Measurements from ENCODE around the gene SPDYC. TPM values are rescaled to one million over a fixed set of nuclear protein-coding genes. Genes with fewer than 3 reads are reported as not detected.

SPDYC gene
- total and polyA plus RNA-seq, 2 of the 13 experiments (the other 11 are each of a cell fraction or from before 2014, with no cell fraction given), result 0.15 to 0.33 TPM

- DNase-seq (ENCODE audit: low spot score) (no peak), FAIRE-seq (no peak)
- intact Hi-C loops (cut with micrococcal nuclease; ENCODE audit: unreplicated experiment), result no loop called here
Measured at GRCh38 chr11:65126624-65127274, 43.3 kb upstream of the SPDYC start.

More at GRCh38 chr11:65126624-65127274, 43.3 kb upstream of the SPDYC start:
- no TSS peak for BruUV-seq (replicated peaks)
- Histone ChIP-seq H3K9me3 (ENCODE audit: low read length) (no peaks in the 10 kb centered on the region), H3K79me2 (ENCODE audit: insufficient read depth, low read length) (peaks cover 31% of the 10 kb centered on the region), H3K36me3 (replicated peaks in 1 of 2; ENCODE audit: control insufficient read depth in 1 of 2, insufficient read depth in 2 of 2, low read length in 2 of 2) (peaks cover 43 to 67% of the 10 kb centered on the region in 2 experiments), H4K20me1 (ENCODE audit: insufficient read depth, low read length) (peaks cover 4% of the 10 kb centered on the region; the same call in 1 of the 2 replicates), H3K4me3 (replicated peaks in 1 of 3; ENCODE audit: insufficient read depth in 1 of 3, low read depth in 2 of 3, low read length in 3 of 3) (no peak overlapping the region), H3K4me2 (ENCODE audit: low read depth, low read length) (no peak overlapping the region), H3K27me3 (ENCODE audit: control insufficient read depth in 1 of 2, insufficient read depth in 2 of 2, low read length in 2 of 2) (no peaks in the 10 kb centered on the region; a peak in 1 of 5 replicates), H2AFZ (ENCODE audit: low read length) (no peak overlapping the region), H3K4me1 (ENCODE audit: insufficient read depth, low read length) (peaks cover 20% of the 10 kb centered on the region), H3K9ac (ENCODE audit: insufficient read depth, low read depth, low read length) (no peak overlapping the region), H3K27ac (ENCODE audit: extremely low read length, insufficient read depth, low read length) (no peak overlapping the region)
- CTCF ChIA-PET (ENCODE audit: low intra/inter-chr PET ratio, low total read pairs), result no interaction called here
- WGBS (ENCODE audit: low lambda C conversion rate), result 95% methylated on average over 6 of the region's 6 CpGs
- POLR2A ChIA-PET, result interaction anchor here (0.7 to 1.7 kb wide), 4 partner anchors 8 to 55 kb away, joined by 3 to 6 read pairs (median 4); partner anchors contain the start of genes CAPN1 and TM7SF2
- TF ChIP-seq POLR2G (IDR thresholded peaks at IDR 0.05; ENCODE audit: low read depth, low read length) (peak; percentile 21), POLR2AphosphoS5 (IDR thresholded peaks at IDR 0.05; ENCODE audit: low read depth, low read length) (peak; percentile 16), EED (CRISPR knock-in tag; IDR thresholded peaks at IDR 0.05) (no peak), ZNF773 (CRISPR knock-in tag; IDR thresholded peaks at IDR 0.05; ENCODE audit: borderline replicate concordance) (no peak), STAG1 (CRISPR knock-in tag; IDR thresholded peaks at IDR 0.05) (no peak), ZNF44 (CRISPR knock-in tag; IDR thresholded peaks at IDR 0.05) (no peak), AGO2 (optimal IDR thresholded peaks at IDR 0.05; ENCODE audit: low read depth, low read length) (peak; percentile 65), DMAP1 (CRISPR knock-in tag; IDR thresholded peaks at IDR 0.05) (no peak), PHB2 (IDR thresholded peaks at IDR 0.05; ENCODE audit: partially characterized antibody) (no peak), NR2F6 (IDR thresholded peaks at IDR 0.05) (peak; percentile 10; the same call in 1 of the 2 replicates), NR2F6 (CRISPR knock-in tag; IDR thresholded peaks at IDR 0.05) (no peak), POLR2A (IDR thresholded peaks at IDR 0.05; ENCODE audit: insufficient read depth in 1 of 2, low read depth in 2 of 2, low read length in 2 of 2) (peak in 1 of 2 experiments; percentile 42; a peak in 2 of 4 replicates), MAFK (conservative IDR thresholded peaks at IDR 0.05 in 1 of 2, IDR thresholded peaks at IDR 0.05 in 1 of 2; ENCODE audit: low read length in 2 of 2) (peak; percentile 36 to 45; a peak in 2 of 4 replicates)
- TF ChIP-seq, protein P1, sequence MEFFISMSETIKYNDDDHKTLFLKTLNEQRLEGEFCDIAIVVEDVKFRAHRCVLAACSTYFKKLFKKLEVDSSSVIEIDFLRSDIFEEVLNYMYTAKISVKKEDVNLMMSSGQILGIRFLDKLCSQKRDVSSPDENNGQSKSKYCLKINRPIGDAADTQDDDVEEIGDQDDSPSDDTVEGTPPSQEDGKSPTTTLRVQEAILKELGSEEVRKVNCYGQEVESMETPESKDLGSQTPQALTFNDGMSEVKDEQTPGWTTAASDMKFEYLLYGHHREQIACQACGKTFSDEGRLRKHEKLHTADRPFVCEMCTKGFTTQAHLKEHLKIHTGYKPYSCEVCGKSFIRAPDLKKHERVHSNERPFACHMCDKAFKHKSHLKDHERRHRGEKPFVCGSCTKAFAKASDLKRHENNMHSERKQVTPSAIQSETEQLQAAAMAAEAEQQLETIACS (CRISPR knock-in tag; IDR thresholded peaks at IDR 0.05), result no peak
- TF ChIP-seq, protein P2, sequence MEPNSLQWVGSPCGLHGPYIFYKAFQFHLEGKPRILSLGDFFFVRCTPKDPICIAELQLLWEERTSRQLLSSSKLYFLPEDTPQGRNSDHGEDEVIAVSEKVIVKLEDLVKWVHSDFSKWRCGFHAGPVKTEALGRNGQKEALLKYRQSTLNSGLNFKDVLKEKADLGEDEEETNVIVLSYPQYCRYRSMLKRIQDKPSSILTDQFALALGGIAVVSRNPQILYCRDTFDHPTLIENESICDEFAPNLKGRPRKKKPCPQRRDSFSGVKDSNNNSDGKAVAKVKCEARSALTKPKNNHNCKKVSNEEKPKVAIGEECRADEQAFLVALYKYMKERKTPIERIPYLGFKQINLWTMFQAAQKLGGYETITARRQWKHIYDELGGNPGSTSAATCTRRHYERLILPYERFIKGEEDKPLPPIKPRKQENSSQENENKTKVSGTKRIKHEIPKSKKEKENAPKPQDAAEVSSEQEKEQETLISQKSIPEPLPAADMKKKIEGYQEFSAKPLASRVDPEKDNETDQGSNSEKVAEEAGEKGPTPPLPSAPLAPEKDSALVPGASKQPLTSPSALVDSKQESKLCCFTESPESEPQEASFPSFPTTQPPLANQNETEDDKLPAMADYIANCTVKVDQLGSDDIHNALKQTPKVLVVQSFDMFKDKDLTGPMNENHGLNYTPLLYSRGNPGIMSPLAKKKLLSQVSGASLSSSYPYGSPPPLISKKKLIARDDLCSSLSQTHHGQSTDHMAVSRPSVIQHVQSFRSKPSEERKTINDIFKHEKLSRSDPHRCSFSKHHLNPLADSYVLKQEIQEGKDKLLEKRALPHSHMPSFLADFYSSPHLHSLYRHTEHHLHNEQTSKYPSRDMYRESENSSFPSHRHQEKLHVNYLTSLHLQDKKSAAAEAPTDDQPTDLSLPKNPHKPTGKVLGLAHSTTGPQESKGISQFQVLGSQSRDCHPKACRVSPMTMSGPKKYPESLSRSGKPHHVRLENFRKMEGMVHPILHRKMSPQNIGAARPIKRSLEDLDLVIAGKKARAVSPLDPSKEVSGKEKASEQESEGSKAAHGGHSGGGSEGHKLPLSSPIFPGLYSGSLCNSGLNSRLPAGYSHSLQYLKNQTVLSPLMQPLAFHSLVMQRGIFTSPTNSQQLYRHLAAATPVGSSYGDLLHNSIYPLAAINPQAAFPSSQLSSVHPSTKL (CRISPR knock-in tag; IDR thresholded peaks at IDR 0.05), result no peak
- in situ Hi-C loops (cut with HindIII; ENCODE audit: extremely low pct_ligation_motif_present, low pct_unique_long_range_greater_than_20kb), result no loop called here
- ATAC-seq, result no peak

Measured in HepG2 (cell line).